ENCODE data around the gene EDRF1.
"Not testable (repeated sequence)": the region's sequence is repeated elsewhere in the genome, so short reads cannot be mapped to it uniquely, and the experiment has no call there.

Gene EDRF1

GRCh38 chr10:125707541-125708468 lies 11.7 kb upstream of the EDRF1 start:
- DNase-seq: no peak

GRCh38 chr10:125708971-125709503 lies 10.5 kb upstream of the EDRF1 start:
- DNase-seq: no peak

- DNase-seq: no peak
Observed at GRCh38 chr10:125709553-125710474, 9.7 kb upstream of the EDRF1 start.

GRCh38 chr10:125711110-125711750 lies 8.3 kb upstream of the EDRF1 start:
- no peak for DNase-seq

GRCh38 chr10:125714728-125715127 lies 4.8 kb upstream of the EDRF1 start:
- not testable (repeated sequence) for DNase-seq

- no peak for DNase-seq
Observed at GRCh38 chr10:125720002-125720382, 483 bp downstream of the EDRF1 start.

- DNase-seq: no peak
Observed at GRCh38 chr10:125721035-125721434, 1.5 kb downstream of the EDRF1 start.

- DNase-seq: no peak
Observed at GRCh38 chr10:125722811-125723210, 3.3 kb downstream of the EDRF1 start.

- DNase-seq: no peak
Observed at GRCh38 chr10:125726914-125727313, 7.4 kb downstream of the EDRF1 start.

- DNase-seq: no peak
Observed at GRCh38 chr10:125727436-125727835, 7.9 kb downstream of the EDRF1 start.

GRCh38 chr10:125734148-125734547 lies 14.6 kb downstream of the EDRF1 start:
- no peak for DNase-seq

- no peak for DNase-seq
Observed at GRCh38 chr10:125734823-125735222, 15.3 kb downstream of the EDRF1 start.

GRCh38 chr10:125738206-125738605 lies 18.7 kb downstream of the EDRF1 start:
- no peak for DNase-seq

- DNase-seq: no peak
Observed at GRCh38 chr10:125739994-125740679, 20.6 kb downstream of the EDRF1 start.

GRCh38 chr10:125742465-125742864 lies 23.0 kb downstream of the EDRF1 start:
- DNase-seq: no peak

GRCh38 chr10:125744909-125745308 lies 25.4 kb downstream of the EDRF1 start:
- no peak for DNase-seq

- DNase-seq: no peak
Observed at GRCh38 chr10:125747417-125747816, 27.9 kb downstream of the EDRF1 start.

- DNase-seq: no peak
Observed at GRCh38 chr10:125756196-125756595, 36.7 kb downstream of the EDRF1 start.

GRCh38 chr10:125756853-125757487 lies 37.5 kb downstream of the EDRF1 start:
- no peak for DNase-seq

GRCh38 chr10:125757742-125758141 lies 38.2 kb downstream of the EDRF1 start:
- no peak for DNase-seq

- no peak for DNase-seq
Observed at GRCh38 chr10:125761961-125762360, 42.5 kb downstream of the EDRF1 start.
